Hematopoietic multipotent progenitor cell treated with erythropoietin and hydrocortisone succinate and interleukin-3 and kit ligand, for 4 days (in vitro differentiated cells): ENCODE measurements around the gene PPRC1.

Source experiments
- DNase-seq: peaks from one replicate; pipeline ENCODE4 v3.0.0-alpha.2; 2015

Gene PPRC1

GRCh38 chr10:102132563-102133372 lies at the start of gene PPRC1:
Gene PPRC1 (plus strand): TSS chr10:102133040. CDS start chr10:102133069, 29 bp downstream.
- DNase-seq: peak; percentile 100

GRCh38 chr10:102083541-102083940 lies 49.3 kb upstream of the PPRC1 start:
- peak; percentile 84 for DNase-seq

DNA sequence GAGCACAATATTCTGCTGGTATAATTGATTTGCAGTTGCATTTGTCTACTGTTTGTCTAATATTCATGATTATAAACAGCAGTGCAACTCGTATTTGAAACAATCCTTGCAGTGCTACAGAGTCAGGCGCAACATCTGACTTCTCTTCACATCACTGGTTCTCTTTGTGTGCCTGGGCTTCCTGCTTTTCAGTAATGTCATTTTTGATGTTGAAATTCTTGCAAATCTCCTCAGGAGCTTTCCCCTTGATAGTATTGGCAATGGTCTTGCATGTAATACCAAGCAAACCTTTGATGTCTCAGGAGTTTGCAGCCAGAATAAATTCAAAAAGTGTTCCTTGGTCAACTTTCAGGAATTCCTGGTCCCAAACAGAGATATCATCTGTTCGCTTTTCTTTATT lies 47.5 kb upstream of the PPRC1 start:
- DNase-seq: no peak

GRCh38 chr10:102086196-102086595 lies 46.6 kb upstream of the PPRC1 start:
- no peak for DNase-seq

- no peak for DNase-seq
These were observed 42.1 kb upstream of the PPRC1 start for GRCh38 chr10:102090772-102091171.

DNA sequence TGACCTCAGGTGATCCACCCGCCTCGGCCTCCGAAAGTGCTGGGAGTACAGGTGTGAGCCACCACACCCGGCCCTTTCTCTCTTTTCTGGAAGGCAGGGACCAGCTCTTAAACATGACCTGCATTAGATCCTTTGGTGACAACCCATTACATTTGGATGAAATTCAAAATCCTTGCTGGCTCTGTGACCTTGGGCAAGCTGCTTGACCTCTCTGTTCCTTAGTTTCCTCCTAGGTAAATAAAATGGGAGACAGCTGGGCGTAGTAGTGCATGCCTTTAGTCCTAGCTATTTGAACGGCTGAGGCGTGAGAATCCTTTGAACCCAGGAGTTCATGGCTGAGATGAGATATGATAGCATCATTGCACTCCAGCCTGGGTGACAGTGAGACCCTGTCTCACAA lies 36.4 kb upstream of the PPRC1 start:
- no peak for DNase-seq

DNA sequence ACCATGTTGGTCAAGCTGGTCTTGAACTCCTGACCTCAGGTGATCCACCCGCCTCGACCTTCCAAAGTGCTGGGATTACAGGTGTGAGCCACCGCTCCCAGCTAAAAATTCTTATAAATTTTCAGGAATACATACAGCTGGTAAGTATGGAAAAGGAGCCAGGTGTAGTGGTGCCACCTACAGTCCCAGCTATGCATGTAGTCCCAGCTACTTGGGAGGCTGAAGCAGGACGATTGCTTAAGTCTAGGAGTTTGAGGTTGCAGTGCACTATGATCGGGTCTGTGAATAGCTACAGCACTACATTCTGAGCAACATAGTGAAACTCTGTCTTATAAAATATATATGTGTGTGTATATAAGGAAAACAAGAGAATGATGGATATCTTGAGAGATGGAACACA lies 31.7 kb upstream of the PPRC1 start:
- peak; percentile 25 for DNase-seq

GRCh38 chr10:102102421-102102820 lies 30.4 kb upstream of the PPRC1 start:
- no peak for DNase-seq

DNA sequence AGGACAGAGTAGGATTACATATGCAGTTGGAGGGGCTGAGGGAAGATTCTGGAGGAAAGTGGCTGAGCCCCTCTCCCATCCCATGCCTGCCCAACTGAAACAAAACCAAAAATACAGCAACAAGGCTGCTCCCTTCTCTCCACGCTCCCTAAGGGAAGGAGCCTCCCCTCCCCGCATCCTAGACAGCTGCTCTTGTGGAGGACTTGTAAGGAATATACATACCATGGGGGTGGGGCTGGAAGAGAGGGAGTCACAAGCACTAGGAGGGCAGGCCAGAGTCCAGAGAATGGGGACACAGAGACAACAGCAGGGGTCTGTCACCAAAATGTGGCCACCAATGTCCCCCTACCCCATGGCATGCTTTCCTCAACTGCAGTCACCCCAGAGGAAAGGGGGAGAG lies 25.8 kb upstream of the PPRC1 start:
- peak; percentile 30 for DNase-seq

DNA sequence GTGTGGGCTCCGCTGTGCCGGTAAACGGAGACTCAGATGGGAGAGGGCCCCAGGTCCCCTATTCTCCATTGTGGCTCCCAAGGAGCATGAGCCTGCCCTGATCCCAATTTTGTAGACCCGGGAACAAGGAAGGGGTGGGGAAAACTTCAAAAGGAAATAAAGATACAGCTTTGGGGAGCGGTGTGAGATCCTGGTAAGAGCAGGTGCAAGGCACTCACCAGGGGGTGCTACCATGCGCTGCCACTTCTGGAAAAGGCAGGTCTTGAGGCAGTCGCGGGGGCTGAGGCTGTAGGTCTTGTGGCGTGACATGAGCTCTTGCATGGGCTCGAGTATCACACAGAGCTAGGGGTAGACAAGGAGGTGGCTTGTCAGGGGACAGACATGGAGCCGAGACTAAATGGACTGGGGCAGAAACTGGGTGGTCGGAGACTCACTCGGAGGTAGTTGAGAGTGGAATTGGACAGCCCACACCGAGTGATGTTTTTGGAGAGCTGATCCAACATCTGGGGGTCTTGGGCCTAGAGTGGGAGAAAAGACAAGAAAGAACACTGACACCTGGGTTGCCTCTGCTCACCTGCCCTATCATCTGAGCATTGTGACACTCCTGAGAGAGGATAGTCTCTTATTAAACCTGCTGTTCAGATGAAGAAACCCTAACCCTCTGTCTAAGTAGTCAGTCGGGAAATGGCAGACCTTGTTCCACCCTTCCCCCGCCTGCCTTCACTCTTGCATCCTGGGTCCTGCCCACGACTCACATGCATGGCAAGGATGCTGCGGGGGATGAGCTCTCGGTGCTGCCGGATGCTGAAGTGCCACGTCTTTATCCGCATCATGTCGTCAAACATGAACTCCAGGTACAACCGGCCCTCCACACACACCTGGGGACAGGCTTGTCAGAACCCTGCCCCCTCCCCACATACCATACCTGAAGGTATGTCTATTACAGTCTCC lies 23.4 kb upstream of the PPRC1 start:
- peak; percentile 18 for DNase-seq

- peak; percentile 16 for DNase-seq
These were observed 21.6 kb upstream of the PPRC1 start for GRCh38 chr10:102111276-102111675.

- peak; percentile 98 for DNase-seq
These were observed 20.5 kb upstream of the PPRC1 start for GRCh38 chr10:102112210-102112817.

GRCh38 chr10:102113261-102113955 lies 19.4 kb upstream of the PPRC1 start:
- DNase-seq: peak; percentile 80

DNA sequence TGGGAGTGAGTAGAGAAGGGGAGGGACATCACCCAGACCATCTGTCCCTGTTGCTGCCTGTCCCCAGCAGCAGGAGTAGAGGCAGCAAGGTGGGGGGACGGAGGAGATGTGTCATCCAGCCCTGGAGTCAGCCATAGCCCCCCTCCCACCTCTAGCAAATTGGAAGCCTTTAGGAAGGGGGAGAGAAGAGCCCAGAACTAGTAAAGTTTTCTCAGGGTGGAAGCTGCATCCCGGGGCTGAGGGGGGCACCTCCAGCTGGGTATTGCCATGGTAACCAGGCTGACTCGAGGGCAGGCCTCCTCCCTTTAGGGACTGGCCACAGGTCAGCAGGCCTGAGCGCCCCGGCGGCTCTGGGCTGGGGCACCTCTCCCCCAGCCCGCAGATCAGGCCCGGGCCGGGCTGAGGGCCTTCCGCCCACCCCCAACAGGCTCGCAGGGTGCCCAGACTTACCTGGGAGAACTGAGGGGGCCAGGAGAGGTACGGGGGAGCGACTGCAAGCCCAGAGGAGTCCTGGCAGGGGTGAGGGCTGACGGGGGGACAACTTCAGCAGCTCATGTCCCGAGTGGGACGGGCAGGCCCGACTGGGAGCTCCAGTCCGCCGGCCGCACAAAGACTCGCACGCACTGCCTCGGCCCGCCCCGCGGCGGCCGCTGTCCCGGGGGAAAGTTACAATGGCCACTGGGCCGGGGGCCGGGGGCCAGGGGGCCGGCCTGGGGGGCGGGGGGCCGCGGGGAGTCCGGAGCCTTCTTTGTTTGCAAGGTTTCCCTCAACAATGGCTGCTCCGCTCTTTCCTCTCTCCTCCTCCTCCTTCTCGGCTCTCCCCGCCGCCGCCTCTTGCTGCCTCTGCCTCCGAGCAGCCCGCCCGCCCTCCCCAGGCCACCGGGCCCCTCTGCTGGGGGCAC lies 18.6 kb upstream of the PPRC1 start:
- DNase-seq: peak; percentile 47

DNA sequence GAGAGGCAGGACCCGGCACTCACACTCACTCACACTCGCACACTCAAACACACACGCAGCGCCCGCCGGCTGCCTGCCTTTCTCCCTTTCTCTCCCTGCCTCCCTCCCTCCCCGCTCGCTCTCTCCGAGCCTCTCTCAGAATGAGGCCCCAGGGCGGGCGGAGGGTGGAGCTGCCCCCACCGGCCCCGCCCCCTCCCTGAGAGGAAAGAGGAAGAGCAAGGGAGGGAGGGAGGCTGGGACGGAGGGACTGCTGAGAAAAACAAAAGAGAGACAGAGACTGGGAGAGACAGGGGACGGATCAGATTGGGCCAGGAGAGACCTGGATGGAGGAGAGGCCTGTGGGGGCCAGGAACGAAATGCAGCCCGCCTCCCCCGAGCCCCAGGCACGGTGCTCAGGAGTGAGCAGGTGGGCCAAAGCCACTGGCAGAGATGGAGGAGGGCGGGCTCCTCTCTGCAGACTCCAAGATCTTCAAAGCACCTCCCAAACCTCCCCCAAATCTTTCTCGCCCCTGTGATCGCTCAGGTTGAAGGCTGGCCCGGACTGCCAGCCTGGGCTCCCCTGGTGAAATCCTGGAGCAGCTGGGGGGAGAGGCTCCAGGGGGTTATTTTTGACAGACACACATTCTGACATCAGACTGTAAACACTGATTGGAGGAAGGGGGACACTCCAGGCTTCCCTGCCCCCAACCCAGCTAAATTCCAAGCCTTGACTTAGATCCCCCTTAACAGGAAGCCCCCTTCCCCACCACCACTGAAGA lies 17.8 kb upstream of the PPRC1 start:
- DNase-seq: peak; percentile 97

GRCh38 chr10:102115775-102116174 lies 17.1 kb upstream of the PPRC1 start:
- DNase-seq: peak; percentile 52

- no peak for DNase-seq
These were observed 16.2 kb upstream of the PPRC1 start for GRCh38 chr10:102116656-102117055.

- DNase-seq: peak; percentile 98
These were observed 15.3 kb upstream of the PPRC1 start for GRCh38 chr10:102117391-102118159.

DNA sequence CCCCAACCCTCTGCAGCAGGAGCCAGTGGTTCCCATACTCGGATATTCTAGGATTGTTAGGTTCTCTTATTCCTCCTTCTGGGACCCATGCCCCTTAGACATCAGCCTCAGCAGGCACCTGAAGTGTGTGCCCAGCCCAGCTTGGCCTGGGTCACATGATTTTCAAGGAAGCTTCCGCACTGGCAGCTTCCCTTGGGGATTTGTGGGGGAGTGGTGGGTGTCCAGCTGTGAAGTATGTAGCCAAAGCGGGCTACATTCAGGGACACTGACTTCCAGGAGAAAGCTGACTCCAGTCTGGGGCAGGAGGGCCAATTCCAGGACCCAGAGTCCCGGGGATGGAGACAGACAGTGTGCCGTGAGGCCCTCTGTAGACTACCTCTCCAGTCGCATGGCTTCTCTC lies 14.0 kb upstream of the PPRC1 start:
- peak; percentile 42 for DNase-seq
